RKO (cell line): Measurements from ENCODE around the gene BMP6.
"Not testable (repeated sequence)": the region's sequence is repeated elsewhere in the genome, so short reads cannot be mapped to it uniquely, and the experiment has no call there.

Experiments
- DNase-seq: peaks from one replicate; pipeline ENCODE4 v3.0.0-alpha.2; 2016; ENCODE audit warnings: low spot score

BMP6 gene

GRCh38 chr6:7794509-7794908 lies 68.6 kb downstream of the BMP6 start:
- DNase-seq: no peak

- DNase-seq: no peak
Observed at GRCh38 chr6:7797386-7797785, 71.5 kb downstream of the BMP6 start.

GRCh38 chr6:7798751-7799150 lies 72.9 kb downstream of the BMP6 start:
- DNase-seq: no peak

GRCh38 chr6:7802662-7803061 lies 76.8 kb downstream of the BMP6 start:
- no peak for DNase-seq

GRCh38 chr6:7803214-7803613 lies 77.3 kb downstream of the BMP6 start:
- DNase-seq: no peak

GRCh38 chr6:7805078-7805849 lies 79.4 kb downstream of the BMP6 start:
- no peak for DNase-seq

- no peak for DNase-seq
Observed at GRCh38 chr6:7805850-7806214, 79.9 kb downstream of the BMP6 start.

GRCh38 chr6:7806711-7807110 lies 80.8 kb downstream of the BMP6 start:
- DNase-seq: no peak

GRCh38 chr6:7809346-7809745 lies 83.4 kb downstream of the BMP6 start:
- DNase-seq: no peak

- DNase-seq: no peak
Observed at GRCh38 chr6:7811441-7811840, 85.5 kb downstream of the BMP6 start.

GRCh38 chr6:7812623-7813022 lies 86.7 kb downstream of the BMP6 start:
- no peak for DNase-seq

GRCh38 chr6:7813193-7813592 lies 87.3 kb downstream of the BMP6 start:
- DNase-seq: no peak

- DNase-seq: no peak
Observed at GRCh38 chr6:7813704-7814103, 87.8 kb downstream of the BMP6 start.

- DNase-seq: no peak
Observed at GRCh38 chr6:7815716-7816115, 89.8 kb downstream of the BMP6 start.

GRCh38 chr6:7817184-7817583 lies 91.3 kb downstream of the BMP6 start:
- DNase-seq: not testable (repeated sequence)

- no peak for DNase-seq
Observed at GRCh38 chr6:7818257-7819214, 92.6 kb downstream of the BMP6 start.

- DNase-seq: no peak
Observed at GRCh38 chr6:7819431-7820015, 93.6 kb downstream of the BMP6 start.

GRCh38 chr6:7820288-7820835 lies 94.5 kb downstream of the BMP6 start:
- DNase-seq: no peak

GRCh38 chr6:7821426-7821825 lies 95.5 kb downstream of the BMP6 start:
- peak; percentile 3 for DNase-seq

- no peak for DNase-seq
Observed at GRCh38 chr6:7823552-7823951, 97.7 kb downstream of the BMP6 start.

GRCh38 chr6:7825986-7826385 lies 100.1 kb downstream of the BMP6 start:
- no peak for DNase-seq

GRCh38 chr6:7827142-7827541 lies 101.2 kb downstream of the BMP6 start:
- no peak for DNase-seq

GRCh38 chr6:7828124-7828523 lies 102.2 kb downstream of the BMP6 start:
- DNase-seq: no peak
